Gastrocnemius medialis (tissue), 4 donors: ENCODE measurements around the gene PXK.

Experiments used
- POLR2A ChIP-seq, 2 donors: fragments of 450-650 bp; IDR thresholded peaks; one replicate each; pipeline ENCODE4 v1.6.1; 2017; ENCODE audit warnings: antibody characterized with exemption in 2 of 2, mild to moderate bottlenecking in 2 of 2, moderate library complexity in 2 of 2
- TF ChIP-seq, protein P1 (sequence below), 5 experiments: fragments of 450-650 bp in 3 of 5; fragments of 200-600 bp in 2 of 5; sonication (generic) in 2 of 5; IDR thresholded peaks in 4 of 5; conservative IDR thresholded peaks in 1 of 5; 1 replicate in 4 of 5; 2 replicates in 1 of 5; pipeline ENCODE4 v1.5.1; 2016 to 2019; ENCODE audit warnings: antibody characterized with exemption in 5 of 5, mild to moderate bottlenecking in 3 of 5, moderate library complexity in 3 of 5

GRCh38 chr3:58334506-58334884 lies 1.8 kb downstream of the PXK start:
- TF ChIP-seq, protein P1, sequence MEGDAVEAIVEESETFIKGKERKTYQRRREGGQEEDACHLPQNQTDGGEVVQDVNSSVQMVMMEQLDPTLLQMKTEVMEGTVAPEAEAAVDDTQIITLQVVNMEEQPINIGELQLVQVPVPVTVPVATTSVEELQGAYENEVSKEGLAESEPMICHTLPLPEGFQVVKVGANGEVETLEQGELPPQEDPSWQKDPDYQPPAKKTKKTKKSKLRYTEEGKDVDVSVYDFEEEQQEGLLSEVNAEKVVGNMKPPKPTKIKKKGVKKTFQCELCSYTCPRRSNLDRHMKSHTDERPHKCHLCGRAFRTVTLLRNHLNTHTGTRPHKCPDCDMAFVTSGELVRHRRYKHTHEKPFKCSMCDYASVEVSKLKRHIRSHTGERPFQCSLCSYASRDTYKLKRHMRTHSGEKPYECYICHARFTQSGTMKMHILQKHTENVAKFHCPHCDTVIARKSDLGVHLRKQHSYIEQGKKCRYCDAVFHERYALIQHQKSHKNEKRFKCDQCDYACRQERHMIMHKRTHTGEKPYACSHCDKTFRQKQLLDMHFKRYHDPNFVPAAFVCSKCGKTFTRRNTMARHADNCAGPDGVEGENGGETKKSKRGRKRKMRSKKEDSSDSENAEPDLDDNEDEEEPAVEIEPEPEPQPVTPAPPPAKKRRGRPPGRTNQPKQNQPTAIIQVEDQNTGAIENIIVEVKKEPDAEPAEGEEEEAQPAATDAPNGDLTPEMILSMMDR (IDR thresholded peaks at IDR 0.05 in 4 of 5, conservative IDR thresholded peaks at IDR 0.05 in 1 of 5): no peak
- TF ChIP-seq POLR2A (IDR thresholded peaks at IDR 0.05): no peak
